GM12874 (cell line): ENCODE data around the gene RPS2.

ENCODE experiments used
- CTCF ChIP-seq: IDR thresholded peaks from 2 replicates; pipeline ENCODE4 v1.5.1; 2011; ENCODE audit warnings: low read depth, mild to moderate bottlenecking, control low read depth, low read length, moderate library complexity; ENCODE audit not compliant: insufficient read depth

RPS2 gene

GRCh38 chr16:2002406-2003230 lies 38.0 kb upstream of the RPS2 start:
- TF ChIP-seq CTCF: no peak

DNA sequence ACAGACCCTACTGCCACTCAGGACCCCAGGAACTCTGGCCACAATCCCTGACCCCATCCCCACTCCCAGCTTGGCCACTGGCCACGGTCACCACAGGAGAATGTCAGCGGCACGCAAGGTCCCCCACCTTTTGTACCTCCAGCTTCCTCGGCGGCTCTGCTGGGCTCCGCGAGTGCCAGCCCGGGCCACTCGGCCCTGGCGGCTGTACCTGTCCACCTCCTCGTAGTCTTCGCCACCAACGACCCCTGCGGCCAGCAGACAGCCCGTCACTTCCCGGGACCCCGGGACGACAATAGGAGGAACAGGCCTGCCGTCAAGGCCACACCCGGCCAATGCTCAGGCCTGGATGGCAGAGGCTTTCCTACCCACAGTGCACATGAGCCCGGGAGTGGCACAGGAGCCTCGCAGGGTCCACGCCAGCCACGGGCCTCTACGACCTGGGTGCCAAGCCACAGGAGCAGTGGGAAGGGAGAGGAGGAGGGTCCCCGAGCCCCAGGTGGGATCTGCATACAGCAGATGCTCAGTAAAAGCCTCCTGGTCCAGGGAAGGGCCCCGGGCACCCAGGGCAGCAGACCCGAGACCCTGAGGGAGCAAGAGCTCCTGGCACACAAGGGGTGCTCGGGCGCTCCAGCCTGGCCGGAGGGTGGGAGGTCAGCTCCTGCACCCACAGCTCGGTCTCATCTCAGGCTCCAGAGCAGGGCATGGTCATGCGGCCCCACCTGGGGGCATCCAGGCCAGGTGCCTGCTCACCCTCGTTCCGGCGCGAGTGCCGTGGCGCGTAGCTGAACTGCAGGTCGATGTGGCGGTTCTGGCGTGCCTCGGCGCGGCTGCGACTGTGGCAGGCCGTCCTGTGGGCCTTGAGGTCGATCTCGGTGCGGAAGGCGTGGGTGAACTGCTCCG lies 37.1 kb upstream of the RPS2 start:
- no peak for TF ChIP-seq CTCF

- TF ChIP-seq CTCF: no peak
These were observed 36.4 kb upstream of the RPS2 start for GRCh38 chr16:2001035-2001434.

DNA sequence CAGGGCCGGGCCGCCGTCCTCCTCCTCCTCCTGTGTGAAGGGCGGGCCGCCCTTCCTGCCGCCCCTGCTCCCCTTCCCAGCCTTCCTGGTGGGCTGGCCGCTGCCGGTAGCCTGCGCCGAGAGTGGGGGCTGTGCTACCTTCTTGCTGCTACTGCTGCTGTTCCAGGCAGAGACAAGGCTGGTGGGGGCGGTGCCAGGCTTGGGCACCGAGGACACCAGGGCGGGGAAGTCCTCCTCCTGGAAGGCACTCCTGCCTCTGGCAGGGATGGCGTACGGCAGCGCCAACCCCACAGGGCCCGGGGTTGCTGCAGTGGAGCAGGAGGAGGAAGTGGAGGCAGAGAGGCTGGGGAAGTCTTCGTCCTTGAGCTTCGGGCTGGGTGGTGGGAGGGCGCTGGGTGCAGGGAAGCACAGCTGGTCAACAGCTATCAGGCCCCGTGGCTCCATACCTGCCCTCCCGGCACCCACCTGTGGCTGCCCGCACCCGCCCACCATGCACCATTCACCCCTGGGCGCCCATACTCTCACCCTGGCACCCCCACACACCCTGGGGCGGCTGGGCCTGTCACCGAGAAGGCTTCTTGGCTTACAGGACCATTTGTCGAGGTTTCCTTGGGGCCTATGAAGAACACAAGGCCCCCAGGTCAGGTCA lies 35.4 kb upstream of the RPS2 start:
- TF ChIP-seq CTCF: no peak

DNA sequence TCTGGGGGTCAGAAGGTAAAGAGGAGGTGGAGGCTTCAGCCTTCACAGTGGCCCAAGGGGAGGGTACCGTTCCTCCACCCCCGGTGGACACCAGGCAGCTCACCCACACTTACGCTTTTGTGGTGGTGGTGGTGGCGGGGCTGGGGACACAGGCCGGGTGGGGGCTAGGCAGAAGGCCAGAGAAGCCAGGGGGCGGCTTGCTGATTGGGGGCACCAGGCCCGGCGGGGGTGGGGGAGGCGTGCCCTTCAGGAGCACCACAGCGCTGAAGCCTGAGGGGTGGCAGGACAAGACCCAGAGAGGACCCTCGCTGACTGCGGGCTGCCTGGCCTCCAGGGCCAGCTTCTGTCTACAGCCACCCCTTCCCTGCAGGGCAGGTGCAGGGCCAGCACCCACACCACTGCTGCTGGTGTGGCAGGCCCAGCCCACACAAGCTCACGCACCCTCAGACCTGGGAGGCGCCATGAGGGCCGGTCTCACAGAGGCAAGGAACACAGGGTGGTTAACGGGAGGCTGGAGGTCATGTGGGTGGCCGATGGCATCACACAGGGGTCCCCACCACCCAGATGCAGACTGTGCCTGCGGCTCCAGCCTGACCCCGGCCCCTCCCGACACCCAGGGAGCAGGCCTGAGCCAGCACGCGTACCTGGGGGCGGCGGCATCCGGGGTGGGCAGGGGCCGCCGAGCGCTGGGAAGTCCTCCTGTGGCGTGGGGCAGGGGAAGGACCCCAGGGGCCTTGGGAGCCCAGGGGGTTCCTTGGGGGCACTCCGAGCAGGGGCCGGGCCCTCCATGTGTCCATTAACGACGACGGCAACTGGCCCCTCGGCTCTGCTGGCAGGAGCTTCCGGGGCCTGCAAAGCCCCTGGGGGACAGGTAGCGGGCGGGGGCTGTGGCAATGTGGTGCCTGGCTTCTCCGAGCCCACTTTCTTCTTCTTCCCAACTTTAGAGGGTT lies 34.5 kb upstream of the RPS2 start:
- no peak for TF ChIP-seq CTCF

- TF ChIP-seq CTCF: no peak
These were observed 33.8 kb upstream of the RPS2 start for GRCh38 chr16:1998360-1998835.
